CD4-positive, CD25-positive, alpha-beta regulatory T cell (primary cell): ENCODE data around the gene FAM124A. TPM values are rescaled to one million over a fixed set of nuclear protein-coding genes. Genes with fewer than 3 reads are reported as not detected.

Experiments used
- ATAC-seq, 2 donors: fragments of 150-1000 bp; cut with Tn5 transposase; one replicate each; pipeline ENCODE4 v1.10.0; 2021; ENCODE audit warnings: low read depth in 2 of 2, moderate number of reproducible peaks in 2 of 2, moderate library complexity in 1 of 2
- DNase-seq, 3 donors: peaks; one replicate each; pipeline versions ENCODE4 v3.0.0 to v3.0.0-alpha.2; 2012 to 2022; ENCODE audit warnings: mixed read lengths in 1 of 3
- H3K27ac ChIP-seq: one replicate; pipeline ENCODE4 v1.7.0; 2013; ENCODE audit warnings: mild to moderate bottlenecking, low read length; ENCODE audit not compliant: insufficient read depth, poor library complexity, severe bottlenecking
- H3K27me3 ChIP-seq: one replicate; pipeline ENCODE4 v1.7.0; 2013; ENCODE audit warnings: low read length; ENCODE audit not compliant: control insufficient read depth, insufficient read depth
- H3K36me3 ChIP-seq: one replicate; pipeline ENCODE4 v1.7.0; 2013; ENCODE audit warnings: mild to moderate bottlenecking, low read length, moderate library complexity; ENCODE audit not compliant: control insufficient read depth, insufficient read depth
- H3K4me1 ChIP-seq: 2 replicates; pipeline ENCODE4 v1.7.0; 2013; ENCODE audit warnings: mild to moderate bottlenecking, low read length; ENCODE audit not compliant: insufficient read depth, control insufficient read depth, poor library complexity, severe bottlenecking
- H3K4me3 ChIP-seq: one replicate; pipeline ENCODE4 v1.7.0; 2013; ENCODE audit warnings: low read depth, mild to moderate bottlenecking, low read length, moderate library complexity
- H3K9me3 ChIP-seq, 2 experiments: 1 replicate in 1 of 2; 2 replicates in 1 of 2; pipeline ENCODE4 v1.7.0; 2013; ENCODE audit warnings: low read length in 2 of 2, mild to moderate bottlenecking in 1 of 2, moderate library complexity in 1 of 2; ENCODE audit not compliant: control insufficient read depth in 2 of 2
- H3K27ac Mint-ChIP-seq, 3 donors: one replicate each; pipeline ENCODE4 v1.8.0; 2020 to 2022; ENCODE audit warnings: mild to moderate bottlenecking in 3 of 3, mixed read lengths in 3 of 3, moderate library complexity in 2 of 3
- H3K27me3 Mint-ChIP-seq: one replicate; pipeline ENCODE4 v1.8.0; 2022; ENCODE audit warnings: mild to moderate bottlenecking, mixed read lengths
- H3K36me3 Mint-ChIP-seq: one replicate; pipeline ENCODE4 v1.8.0; 2020; ENCODE audit warnings: mixed read lengths
- H3K4me1 Mint-ChIP-seq, 4 donors: one replicate each; pipeline ENCODE4 v1.8.0; 2020 to 2022; ENCODE audit warnings: mixed read lengths in 4 of 4, mild to moderate bottlenecking in 1 of 4
- H3K4me3 Mint-ChIP-seq, 4 donors: one replicate each; pipeline ENCODE4 v1.8.0; 2020 to 2022; ENCODE audit warnings: mild to moderate bottlenecking in 4 of 4, mixed read lengths in 4 of 4, moderate library complexity in 3 of 4
- H3K9me3 Mint-ChIP-seq, 7 donors: one replicate each; pipeline ENCODE4 v1.8.0; 2020 to 2022; ENCODE audit warnings: mixed read lengths in 7 of 7, mild to moderate bottlenecking in 3 of 7, moderate library complexity in 2 of 7
- polyA plus RNA-seq, 4 donors: library from polyadenylated mRNA; unstranded; fragments of 300-500 nt; fragmentation: Illumina TruSeq; gene quantifications; one replicate each; pipeline ENCODE4 v1.2.3, GENCODE V29; 2021
- total RNA-seq: library from RNA; stranded (reverse); gene quantifications from one replicate; pipeline ENCODE4 v1.2.3, GENCODE V29; 2022

The FAM124A gene
- total and polyA plus RNA-seq, 5 donors from 2014 or later = not detected

DNA sequence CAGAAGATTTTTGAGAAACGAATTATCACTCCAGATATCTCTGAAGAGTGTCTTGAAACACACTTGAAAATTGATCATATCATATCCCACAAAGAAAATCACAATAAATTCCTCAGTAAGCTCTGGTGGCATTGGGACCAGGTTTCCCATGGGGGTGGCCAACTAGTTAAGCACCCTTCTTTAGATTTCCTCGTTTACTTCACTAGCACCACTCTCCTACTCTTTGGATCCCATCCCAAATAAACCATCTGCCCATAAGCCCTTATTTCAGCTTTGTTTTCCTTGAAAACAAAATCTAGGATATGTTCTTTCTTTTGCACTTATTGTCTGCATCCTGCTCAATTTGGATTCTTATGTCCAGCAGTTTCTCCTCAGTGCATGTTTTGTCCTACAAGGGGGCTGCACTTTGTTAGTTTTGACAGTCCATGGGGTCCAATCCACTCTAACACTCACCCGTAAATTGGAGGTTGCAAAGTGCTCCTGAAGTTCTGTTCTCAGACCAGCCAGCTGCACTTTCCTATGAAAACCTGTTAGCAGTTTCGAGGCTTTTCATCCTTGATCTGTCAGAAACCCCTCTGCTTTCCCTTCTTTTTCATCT, 40.3 kb upstream of the FAM124A start:
- Mint-ChIP-seq H3K4me3 (no peak overlapping the region), H3K36me3 (no peaks in the 10 kb centered on the region), H3K27me3 (peaks cover 42% of the 10 kb centered on the region), H3K9me3 (peaks cover 0 to 4% (median 0%) of the 10 kb centered on the region in 7 donors), H3K27ac (no peak overlapping the region), H3K4me1 (no peaks in the 10 kb centered on the region)
- DNase-seq = no peak
- Histone ChIP-seq H3K36me3 (no peaks in the 10 kb centered on the region), H3K4me1 (no peaks in the 10 kb centered on the region), H3K4me3 (no peak overlapping the region), H3K27ac (no peak overlapping the region), H3K27me3 (peaks cover 49% of the 10 kb centered on the region), H3K9me3 (no peaks in the 10 kb centered on the region)
- no peak for ATAC-seq

DNA sequence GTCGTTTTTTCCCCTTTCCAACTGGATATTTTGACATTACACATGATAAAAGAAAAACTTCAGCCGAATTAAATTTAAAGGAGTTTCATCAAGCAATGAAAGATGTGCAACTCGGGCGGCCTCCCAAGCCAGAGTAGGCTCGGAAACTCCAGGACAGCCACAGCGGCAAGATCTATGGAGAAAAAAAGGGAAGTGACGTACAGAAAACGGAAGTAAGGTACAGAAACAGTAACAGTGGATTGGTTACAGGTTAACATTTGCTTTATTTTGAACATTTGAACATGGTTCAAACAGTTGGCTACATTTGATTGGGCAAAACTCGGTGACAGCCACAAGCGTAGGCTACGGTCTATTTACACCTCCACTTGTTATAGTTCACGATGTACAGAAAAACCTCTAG, 30.5 kb upstream of the FAM124A start:
- H3K4me1 ChIP-seq = no peaks in the 10 kb centered on the region
- DNase-seq (no peak), ATAC-seq (no peak)
- Mint-ChIP-seq H3K27me3 (peaks cover 45% of the 10 kb centered on the region), H3K4me1 (no peaks in the 10 kb centered on the region), H3K27ac (no peak overlapping the region), H3K9me3 (no peaks in the 10 kb centered on the region), H3K4me3 (no peak overlapping the region), H3K36me3 (no peaks in the 10 kb centered on the region)
- H3K4me3 ChIP-seq = no peak overlapping the region
- no peak overlapping the region for H3K27ac ChIP-seq
- no peaks in the 10 kb centered on the region for H3K36me3 ChIP-seq
- H3K27me3 ChIP-seq = peaks cover 22% of the 10 kb centered on the region
- no peaks in the 10 kb centered on the region for H3K9me3 ChIP-seq

DNA sequence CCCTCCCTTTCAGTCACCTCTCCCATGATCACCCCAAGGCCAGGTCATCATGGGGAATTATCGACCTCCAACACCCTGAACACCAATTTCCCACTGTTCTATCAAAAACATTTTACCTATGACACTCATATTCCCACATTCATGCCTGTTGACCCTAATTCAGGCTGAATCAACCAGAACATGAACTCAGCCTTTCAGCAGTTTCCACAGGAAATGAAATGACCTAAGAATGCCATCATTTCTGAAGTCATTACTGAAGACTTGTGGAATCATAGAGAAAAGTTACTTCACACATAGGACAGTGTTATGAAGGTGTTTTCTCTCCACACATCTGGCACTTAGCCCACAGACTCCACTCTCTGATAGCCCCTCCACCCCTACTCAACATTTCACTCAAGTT, 29.9 kb upstream of the FAM124A start:
- DNase-seq (no peak), ATAC-seq (no peak)
- Mint-ChIP-seq H3K4me3 (no peak overlapping the region), H3K27ac (no peak overlapping the region), H3K27me3 (peaks cover 48% of the 10 kb centered on the region), H3K36me3 (no peaks in the 10 kb centered on the region), H3K4me1 (no peaks in the 10 kb centered on the region), H3K9me3 (no peaks in the 10 kb centered on the region)
- H3K4me3 ChIP-seq = no peak overlapping the region
- H3K36me3 ChIP-seq = no peaks in the 10 kb centered on the region
- H3K4me1 ChIP-seq = no peaks in the 10 kb centered on the region
- peaks cover 18% of the 10 kb centered on the region for H3K27me3 ChIP-seq
- no peak overlapping the region for H3K27ac ChIP-seq
- H3K9me3 ChIP-seq = no peaks in the 10 kb centered on the region

DNA sequence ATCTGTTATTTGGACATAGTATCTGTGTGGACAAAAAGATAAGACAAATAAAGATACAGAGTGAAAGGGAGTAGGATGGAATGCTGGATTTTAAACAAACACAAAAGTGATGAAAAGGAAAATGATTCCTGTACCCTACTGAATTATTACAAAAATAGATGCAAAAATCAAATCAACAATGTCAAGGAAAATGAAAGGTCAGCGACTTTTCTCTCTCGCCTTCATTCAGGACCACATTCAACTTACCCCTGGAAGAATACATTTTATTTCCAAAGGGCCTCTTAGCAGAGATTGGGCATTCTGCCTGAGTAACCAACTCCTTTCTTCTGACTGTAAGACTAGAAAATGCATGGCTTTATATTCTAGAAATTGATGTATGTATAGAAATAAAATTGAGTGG, 28.8 kb upstream of the FAM124A start:
- Mint-ChIP-seq H3K9me3 (peaks cover 0 to 4% (median 0%) of the 10 kb centered on the region in 7 donors), H3K27ac (no peak overlapping the region), H3K4me1 (no peaks in the 10 kb centered on the region), H3K4me3 (no peak overlapping the region), H3K36me3 (no peaks in the 10 kb centered on the region), H3K27me3 (peaks cover 54% of the 10 kb centered on the region)
- DNase-seq (no peak), ATAC-seq (no peak)
- peaks cover 2 to 3% of the 10 kb centered on the region in 2 experiments for H3K9me3 ChIP-seq
- H3K4me3 ChIP-seq = no peak overlapping the region
- H3K4me1 ChIP-seq = no peaks in the 10 kb centered on the region
- H3K27me3 ChIP-seq = peaks cover 20% of the 10 kb centered on the region
- no peaks in the 10 kb centered on the region for H3K36me3 ChIP-seq
- no peak overlapping the region for H3K27ac ChIP-seq

DNA sequence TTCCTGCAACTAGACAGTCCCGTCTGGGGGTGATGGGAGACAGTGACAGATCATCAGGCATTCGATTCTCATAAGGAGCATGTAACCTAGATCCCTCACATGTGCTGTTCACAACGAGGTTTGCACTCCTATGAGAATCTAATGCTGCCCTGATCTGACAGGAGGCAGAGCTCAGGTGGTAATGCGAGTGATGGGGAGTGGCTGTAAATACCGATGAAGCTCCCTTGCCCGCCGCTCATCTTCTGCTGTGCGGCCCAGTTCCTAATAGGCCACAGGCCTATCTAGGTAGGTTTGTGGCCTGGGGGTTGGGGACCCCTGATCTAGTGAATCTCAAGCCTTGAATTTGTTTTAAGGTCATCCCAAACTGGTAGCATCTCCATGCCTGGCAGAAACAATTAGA, 27.3 kb upstream of the FAM124A start:
- H3K9me3 ChIP-seq = peaks cover 2 to 4% of the 10 kb centered on the region in 2 experiments
- Mint-ChIP-seq H3K27ac (no peak overlapping the region), H3K9me3 (peaks cover 0 to 6% (median 2%) of the 10 kb centered on the region in 7 donors), H3K27me3 (peaks cover 53% of the 10 kb centered on the region), H3K4me1 (no peaks in the 10 kb centered on the region), H3K36me3 (no peaks in the 10 kb centered on the region), H3K4me3 (no peak overlapping the region)
- H3K4me3 ChIP-seq = no peak overlapping the region
- DNase-seq (no peak), ATAC-seq (no peak)
- H3K27ac ChIP-seq = no peak overlapping the region
- no peaks in the 10 kb centered on the region for H3K4me1 ChIP-seq
- H3K36me3 ChIP-seq = no peaks in the 10 kb centered on the region
- H3K27me3 ChIP-seq = peaks cover 21% of the 10 kb centered on the region

DNA sequence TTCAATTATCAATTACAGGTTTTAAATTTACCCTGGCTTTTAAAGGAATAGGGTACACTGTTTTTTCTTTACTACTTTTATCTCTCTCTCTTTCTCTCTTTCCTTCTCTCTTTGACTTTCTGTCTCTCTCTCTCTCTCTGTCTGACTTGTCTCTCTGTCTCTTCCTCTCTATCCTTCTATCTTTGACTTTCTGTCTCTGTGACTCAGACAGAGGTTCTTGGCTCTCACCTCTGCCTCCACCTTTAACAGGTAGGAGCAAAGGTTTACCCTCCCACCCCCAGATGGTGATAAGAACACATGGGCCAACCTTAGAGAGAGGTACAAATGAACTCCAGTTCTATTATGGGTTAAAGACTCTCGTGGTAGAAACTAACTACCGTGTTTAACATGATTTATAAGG, 20.3 kb upstream of the FAM124A start:
- no peak for DNase-seq
- ATAC-seq = no peak
- no peak overlapping the region for H3K4me3 Mint-ChIP-seq
- Histone ChIP-seq H3K9me3 (peaks cover 2 to 4% of the 10 kb centered on the region in 2 experiments), H3K36me3 (no peaks in the 10 kb centered on the region), H3K4me3 (no peak overlapping the region), H3K27me3 (peaks cover 14% of the 10 kb centered on the region), H3K4me1 (no peaks in the 10 kb centered on the region), H3K27ac (no peak overlapping the region)
- no peaks in the 10 kb centered on the region for H3K36me3 Mint-ChIP-seq
- no peak overlapping the region for H3K27ac Mint-ChIP-seq
- peaks cover 33% of the 10 kb centered on the region for H3K27me3 Mint-ChIP-seq
- H3K9me3 Mint-ChIP-seq = peaks cover 0 to 8% (median 2%) of the 10 kb centered on the region in 7 donors
- H3K4me1 Mint-ChIP-seq = no peaks in the 10 kb centered on the region

DNA sequence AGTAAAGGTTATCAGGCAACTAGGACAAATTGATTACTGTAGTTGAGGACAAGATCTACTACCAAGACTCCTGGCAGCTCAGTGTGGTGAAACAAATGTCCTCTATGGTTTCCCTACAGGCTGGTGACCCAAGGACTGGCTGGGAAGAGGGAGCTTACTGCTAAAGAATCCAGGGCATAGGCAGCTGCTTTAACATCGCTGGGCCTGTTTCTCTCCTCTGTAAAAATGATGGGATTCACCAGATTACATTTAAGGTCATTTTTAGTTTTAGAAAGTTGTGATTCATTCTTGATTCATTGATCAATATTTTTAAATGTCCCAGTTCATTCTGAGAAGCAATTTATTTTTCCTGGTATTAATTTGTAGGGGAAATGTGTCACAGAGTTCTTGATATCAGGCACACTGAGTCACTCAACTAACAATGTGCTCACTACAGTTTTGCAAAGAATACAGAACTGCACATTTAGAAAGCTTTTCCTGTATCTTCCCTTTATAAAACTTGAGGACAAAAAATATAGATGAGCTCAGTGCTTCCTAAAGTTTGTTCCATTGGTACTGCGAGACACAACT, 19.6 kb upstream of the FAM124A start:
- peaks cover 12% of the 10 kb centered on the region for H3K27me3 ChIP-seq
- no peak overlapping the region for H3K4me3 ChIP-seq
- H3K9me3 Mint-ChIP-seq = peaks cover 0 to 8% (median 2%) of the 10 kb centered on the region in 7 donors
- peak in 1 of 3 donors; percentile 15 for DNase-seq
- H3K27ac ChIP-seq = no peak overlapping the region
- no peaks in the 10 kb centered on the region for H3K4me1 Mint-ChIP-seq
- H3K4me1 ChIP-seq = no peaks in the 10 kb centered on the region
- H3K4me3 Mint-ChIP-seq = no peak overlapping the region
- peaks cover 32% of the 10 kb centered on the region for H3K27me3 Mint-ChIP-seq
- peaks cover 2 to 4% of the 10 kb centered on the region in 2 experiments for H3K9me3 ChIP-seq
- H3K36me3 Mint-ChIP-seq = no peaks in the 10 kb centered on the region
- H3K27ac Mint-ChIP-seq = no peak overlapping the region
- no peaks in the 10 kb centered on the region for H3K36me3 ChIP-seq
- no peak for ATAC-seq

DNA sequence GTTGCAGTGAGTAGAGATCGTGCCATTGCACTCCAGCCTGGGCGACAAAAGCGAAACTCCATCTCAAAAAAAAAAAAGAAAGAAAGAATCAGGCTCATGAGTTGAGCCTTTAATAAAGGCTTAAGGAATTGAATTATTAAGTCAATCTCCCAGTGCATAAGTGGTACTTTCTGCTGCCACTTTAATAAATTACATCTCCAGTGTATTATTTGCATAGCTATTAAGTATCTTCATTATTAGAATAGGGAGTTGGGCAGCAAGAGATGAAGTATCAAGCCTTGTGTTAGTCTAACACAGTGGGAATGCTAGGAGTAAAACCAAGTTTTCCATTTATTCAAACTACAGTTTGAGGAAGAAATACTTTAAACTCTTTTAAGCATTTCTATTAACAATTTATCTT, 15.6 kb upstream of the FAM124A start:
- H3K27ac ChIP-seq = no peak overlapping the region
- H3K9me3 ChIP-seq = no peaks in the 10 kb centered on the region
- ATAC-seq (no peak), DNase-seq (no peak)
- no peaks in the 10 kb centered on the region for H3K36me3 Mint-ChIP-seq
- H3K4me1 ChIP-seq = no peaks in the 10 kb centered on the region
- no peaks in the 10 kb centered on the region for H3K4me1 Mint-ChIP-seq
- H3K9me3 Mint-ChIP-seq = peaks cover 0 to 6% (median 0%) of the 10 kb centered on the region in 7 donors
- no peak overlapping the region for H3K27ac Mint-ChIP-seq
- peaks cover 41% of the 10 kb centered on the region for H3K27me3 Mint-ChIP-seq
- H3K4me3 ChIP-seq = no peak overlapping the region
- no peak overlapping the region for H3K4me3 Mint-ChIP-seq
- H3K27me3 ChIP-seq = peaks cover 10% of the 10 kb centered on the region
- no peaks in the 10 kb centered on the region for H3K36me3 ChIP-seq
